ENCODE data around the gene PCDH15.

- TF ChIP-seq CTCF (IDR thresholded peaks at IDR 0.05) (no peak), ESRRA (CRISPR knock-in tag; IDR thresholded peaks at IDR 0.05; ENCODE audit: borderline replicate concordance) (no peak), FOXP4 (CRISPR knock-in tag; IDR thresholded peaks at IDR 0.05) (no peak), SP1 (CRISPR knock-in tag; conservative IDR thresholded peaks at IDR 0.05) (no peak), USF1 (CRISPR knock-in tag; IDR thresholded peaks at IDR 0.05) (no peak), SMAD4 (CRISPR knock-in tag; IDR thresholded peaks at IDR 0.05) (no peak), FOXP1 (CRISPR knock-in tag; IDR thresholded peaks at IDR 0.05; ENCODE audit: borderline replicate concordance) (no peak), ATF6 (CRISPR knock-in tag; IDR thresholded peaks at IDR 0.05) (no peak), CREM (CRISPR knock-in tag; IDR thresholded peaks at IDR 0.05) (no peak)
Measured at GRCh38 chr10:53978301-53978700, 822.7 kb downstream of the PCDH15 start.

All from WTC11 (cell line).